HG03159 (cell line): Measurements from ENCODE around the gene SMKR1.
"Not testable (repeated sequence)": the region's sequence is repeated elsewhere in the genome, so short reads cannot be mapped to it uniquely, and the experiment has no call there.

Experiments
- ATAC-seq: cut with Tn5 transposase; IDR thresholded peaks from one replicate; pipeline ENCODE4 v1.9.1; 2021; ENCODE audit warnings: mild to moderate bottlenecking, moderate library complexity; ENCODE audit not compliant: unreplicated experiment

The SMKR1 gene

DNA sequence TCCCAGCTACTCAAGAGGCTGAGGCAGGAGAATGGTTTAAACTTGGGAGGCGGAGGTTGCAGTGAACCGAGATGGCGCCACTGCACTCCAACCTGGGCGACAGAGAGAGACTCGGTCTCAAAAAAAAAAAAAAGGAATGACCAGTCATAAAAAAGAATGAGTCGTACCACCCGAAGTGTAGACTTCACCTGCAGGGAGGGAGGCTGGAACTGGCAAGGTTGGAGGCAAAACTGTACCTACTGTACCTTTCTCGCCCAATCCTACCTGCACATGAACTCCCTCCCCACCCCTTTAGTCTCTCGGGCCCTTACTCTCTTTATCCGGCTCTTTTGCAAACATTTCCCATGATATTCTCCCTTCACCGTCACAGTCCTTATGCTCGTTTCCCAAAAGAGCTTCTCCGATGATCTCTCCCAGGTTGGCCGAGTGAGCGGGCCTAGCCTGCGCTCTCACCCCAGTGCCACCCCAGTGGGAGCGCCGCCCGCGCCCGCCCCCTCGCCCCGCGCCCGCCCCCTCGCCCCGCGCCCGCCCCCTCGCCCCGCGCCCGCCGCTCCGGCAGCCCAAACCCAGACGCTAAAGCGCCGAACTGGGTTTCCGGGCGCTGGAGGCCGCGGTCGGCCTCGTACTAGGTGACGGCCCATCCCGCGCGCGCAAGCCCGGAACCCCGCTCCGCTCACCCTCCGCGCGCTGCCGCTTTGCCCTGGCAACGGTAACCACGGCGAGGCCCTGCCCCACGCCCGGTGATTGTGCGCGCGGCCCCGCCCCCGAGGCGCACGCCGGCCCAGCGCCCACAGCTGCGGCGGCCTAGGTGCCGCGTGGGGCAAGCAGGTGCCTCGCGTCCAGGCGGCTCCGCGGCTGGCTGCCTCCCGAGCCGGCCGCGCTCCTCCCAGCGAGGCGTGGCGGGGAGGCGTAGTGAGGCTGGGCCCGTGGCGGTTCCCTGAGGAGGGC lies at the start of gene SMKR1:
TSS of gene SMKR1 (plus strand) at position 772 of the 948 bp plus-strand sequence. CDS start 294 bp downstream, outside the sequence.
- ATAC-seq = peak; percentile 82

DNA sequence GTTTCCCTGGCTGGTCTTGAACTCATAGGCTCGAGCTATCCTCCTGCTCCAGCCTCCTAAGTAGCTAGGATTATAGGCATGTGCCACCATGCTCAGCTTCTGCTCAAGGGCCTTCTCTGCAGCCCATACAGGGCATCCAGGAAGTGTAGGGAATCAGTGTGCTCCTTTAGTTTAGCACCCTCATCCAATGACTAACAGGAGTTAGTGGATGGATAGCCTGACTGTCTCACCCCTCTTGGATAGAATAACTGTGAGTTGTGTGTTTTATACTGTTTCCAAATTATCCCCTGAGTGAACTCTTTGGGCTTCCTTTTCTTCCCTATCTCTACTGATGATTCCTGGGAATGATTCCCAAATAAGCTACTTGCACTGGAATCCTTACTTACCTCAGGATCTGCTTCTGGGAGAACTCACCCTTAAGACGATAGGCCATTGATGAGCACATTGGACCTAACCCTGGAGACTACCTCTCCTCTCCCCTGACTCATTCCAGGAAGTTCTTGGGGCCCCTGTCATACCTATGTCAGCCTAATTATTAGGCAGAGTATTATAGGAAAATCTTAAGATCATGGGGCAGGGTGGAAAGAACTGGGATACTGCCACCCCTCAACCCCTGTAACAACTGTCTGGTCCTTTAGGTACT lies 49.6 kb upstream of the SMKR1 start:
- no peak for ATAC-seq

DNA sequence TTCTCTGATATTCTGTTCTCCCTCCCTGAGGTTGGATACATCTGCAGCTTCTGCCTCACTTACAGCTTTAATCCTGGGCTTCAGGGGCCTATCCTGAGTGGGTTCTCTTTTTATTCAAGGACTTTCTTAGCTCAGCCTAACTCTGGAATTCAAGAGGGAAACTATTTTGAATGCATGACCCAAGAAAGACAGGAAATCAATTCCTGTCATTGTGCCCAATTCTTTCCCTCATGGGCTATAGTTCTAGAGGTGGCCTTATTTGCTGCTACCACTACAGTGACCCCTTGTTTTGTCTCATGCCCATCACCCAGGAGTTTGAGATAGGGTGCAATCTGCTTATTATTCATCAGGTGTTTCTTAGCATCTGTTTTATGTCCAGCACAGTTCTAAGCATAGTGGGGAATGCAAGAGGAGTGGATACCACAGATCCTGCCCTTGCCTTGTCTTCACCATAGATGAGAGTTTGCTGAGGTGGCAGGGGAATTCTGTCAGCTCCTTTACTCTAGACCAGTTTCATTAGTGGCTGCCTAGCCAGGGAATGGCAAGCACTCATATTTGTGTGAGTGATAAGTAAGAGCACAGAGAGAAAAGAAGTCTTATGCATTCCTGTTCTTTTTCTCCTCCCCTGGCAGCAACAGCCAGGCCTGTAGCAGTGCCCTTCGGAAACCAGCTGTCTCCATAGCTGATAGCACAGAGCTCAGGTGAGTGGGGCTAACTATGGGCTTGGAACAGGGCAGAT lies 48.7 kb upstream of the SMKR1 start:
- no peak for ATAC-seq

DNA sequence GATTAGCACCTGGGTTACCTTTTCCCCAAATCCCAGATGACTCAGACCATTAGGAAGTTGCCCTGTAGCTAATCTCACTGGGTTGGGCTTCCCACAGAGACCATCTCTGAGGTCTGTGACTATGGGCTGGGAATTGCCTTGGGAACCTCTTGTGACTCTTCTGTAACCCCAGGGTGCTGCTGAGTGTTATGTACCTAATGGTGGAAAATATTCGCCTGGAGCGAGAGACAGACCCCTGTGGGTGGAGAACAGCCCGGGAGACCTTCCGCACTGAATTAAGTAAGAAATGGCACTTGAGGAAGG lies 48.1 kb upstream of the SMKR1 start:
- no peak for ATAC-seq

DNA sequence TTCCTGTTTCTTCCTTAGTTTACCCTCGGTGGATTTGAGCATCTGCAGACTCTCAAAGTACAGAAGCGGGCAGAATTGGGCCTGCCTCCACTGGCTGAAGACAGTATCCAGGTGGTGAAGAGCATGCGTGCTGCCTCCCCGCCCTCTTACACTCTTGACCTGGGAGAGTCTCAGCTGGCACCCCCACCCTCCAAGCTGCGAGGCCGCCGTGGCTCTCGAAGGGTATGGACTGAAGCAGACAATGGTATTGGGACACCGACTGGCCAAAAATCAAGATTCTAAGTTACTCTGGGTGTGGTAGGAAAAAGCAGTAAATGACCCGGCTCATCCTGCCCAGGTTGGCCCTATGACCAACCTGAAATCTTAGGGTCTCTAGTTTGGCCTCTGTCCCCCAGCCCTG lies 45.9 kb upstream of the SMKR1 start:
- ATAC-seq = no peak

DNA sequence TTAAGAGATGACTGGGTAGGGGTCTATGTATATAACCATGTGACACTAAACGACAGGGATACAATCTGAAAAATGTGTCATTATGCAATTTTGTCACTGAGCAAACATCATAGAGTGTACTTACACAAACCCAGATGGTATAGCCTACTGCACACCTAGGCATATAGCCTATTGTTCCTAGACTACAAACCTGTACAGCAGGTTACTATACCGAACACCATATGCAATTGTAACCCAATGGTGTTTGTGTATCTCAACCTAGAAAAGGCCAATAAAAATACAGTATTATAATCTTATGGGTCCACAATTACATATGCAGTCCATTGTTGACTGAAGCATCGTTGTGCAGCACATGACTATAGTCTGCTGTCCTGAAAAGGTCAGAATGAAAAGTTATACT lies 45.2 kb upstream of the SMKR1 start:
- ATAC-seq = no peak

DNA sequence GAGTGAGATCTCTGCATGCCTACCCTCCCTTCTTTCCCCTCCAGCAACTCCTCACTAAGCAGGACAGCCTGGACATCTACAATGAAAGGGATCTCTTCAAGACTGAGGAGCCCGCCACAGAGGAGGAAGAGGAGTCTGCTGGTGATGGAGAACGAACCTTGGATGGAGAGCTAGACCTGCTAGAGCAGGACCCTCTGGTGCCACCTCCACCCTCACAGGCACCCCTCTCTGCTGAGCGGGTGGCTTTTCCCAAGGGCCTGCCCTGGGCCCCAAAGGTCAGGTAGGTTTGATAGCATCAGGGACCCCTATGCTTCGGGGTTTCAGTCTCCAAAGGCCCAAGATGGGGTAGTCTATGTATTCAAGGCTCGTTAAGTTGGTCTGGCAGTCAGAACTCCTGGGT lies 44.2 kb upstream of the SMKR1 start:
- ATAC-seq = no peak

DNA sequence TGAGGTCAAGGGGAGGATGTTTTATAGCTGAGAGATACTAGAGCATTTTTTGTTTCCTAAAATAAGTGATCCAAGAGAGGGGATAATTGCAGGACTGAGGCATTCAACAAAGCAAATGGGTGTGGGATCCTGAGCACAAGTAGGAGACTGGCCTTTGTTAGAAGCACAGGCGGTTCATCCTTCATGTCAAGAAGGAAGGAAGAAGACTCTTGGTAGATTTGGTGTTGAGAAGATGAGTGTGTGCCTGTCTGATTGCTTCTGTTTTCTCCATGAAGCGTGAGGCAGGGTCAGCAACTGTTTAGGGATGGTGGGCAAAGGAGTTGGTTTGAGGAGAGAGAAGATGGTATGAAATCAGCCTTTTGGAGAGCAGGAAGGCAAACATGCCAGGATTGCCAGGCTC lies 40.5 kb upstream of the SMKR1 start:
- no peak for ATAC-seq

DNA sequence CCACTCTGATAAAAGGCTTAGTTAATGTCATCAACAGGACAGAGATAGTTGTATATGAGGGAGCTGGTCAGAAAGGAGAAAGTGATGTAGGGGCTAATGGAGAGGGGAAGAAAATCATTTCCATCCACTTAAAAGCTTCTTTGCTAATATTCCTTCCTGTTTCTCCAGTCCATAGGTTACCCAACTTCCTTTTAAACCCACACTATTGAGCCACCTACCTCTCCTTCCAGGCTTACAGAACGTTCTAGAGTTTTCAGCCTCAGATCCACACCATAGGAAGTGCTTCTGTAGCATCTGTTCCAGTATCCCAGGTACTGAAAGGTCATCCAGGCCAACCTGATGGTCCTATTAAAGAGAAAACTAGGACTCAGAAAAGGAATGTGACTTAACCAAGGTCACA lies 39.9 kb upstream of the SMKR1 start:
- ATAC-seq = no peak

DNA sequence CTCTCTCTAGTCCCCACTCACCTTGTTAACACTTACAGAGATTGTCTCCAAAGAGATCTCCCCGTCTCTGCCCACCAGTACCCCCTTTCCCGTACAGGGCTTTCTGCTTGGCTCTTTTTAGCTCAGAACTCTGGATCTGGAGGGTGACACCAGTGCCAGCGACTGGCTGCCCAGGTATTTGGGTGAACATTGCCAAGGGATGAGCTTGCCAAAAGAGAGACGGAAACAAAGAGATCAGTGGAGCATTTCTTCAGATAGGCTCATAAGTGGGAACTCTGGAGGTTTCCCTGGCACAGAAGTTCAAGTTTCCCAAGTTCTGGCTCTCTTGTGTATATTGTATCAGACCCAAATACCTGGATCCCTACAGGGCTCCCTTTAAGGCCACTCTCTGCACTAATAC lies 38.1 kb upstream of the SMKR1 start:
- ATAC-seq = no peak

DNA sequence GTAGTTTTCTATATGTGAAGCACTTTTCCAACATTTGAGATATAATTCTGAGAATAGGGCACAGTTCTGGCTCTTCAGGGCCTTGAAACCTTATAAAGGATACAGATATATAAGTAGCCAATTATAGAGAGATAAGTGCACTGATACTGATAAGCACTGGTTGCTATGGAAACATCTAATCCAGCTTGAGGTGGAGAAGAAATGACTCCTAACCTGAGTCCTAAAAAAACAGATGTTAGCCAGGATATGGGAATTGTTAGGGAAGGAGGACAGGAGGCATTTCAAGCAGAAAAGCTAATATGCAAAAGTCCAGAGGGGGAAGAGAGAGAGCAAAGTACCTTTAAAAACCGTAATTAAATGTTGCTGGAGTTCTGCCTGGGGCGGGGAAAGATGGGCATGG lies 37.3 kb upstream of the SMKR1 start:
- no peak for ATAC-seq

DNA sequence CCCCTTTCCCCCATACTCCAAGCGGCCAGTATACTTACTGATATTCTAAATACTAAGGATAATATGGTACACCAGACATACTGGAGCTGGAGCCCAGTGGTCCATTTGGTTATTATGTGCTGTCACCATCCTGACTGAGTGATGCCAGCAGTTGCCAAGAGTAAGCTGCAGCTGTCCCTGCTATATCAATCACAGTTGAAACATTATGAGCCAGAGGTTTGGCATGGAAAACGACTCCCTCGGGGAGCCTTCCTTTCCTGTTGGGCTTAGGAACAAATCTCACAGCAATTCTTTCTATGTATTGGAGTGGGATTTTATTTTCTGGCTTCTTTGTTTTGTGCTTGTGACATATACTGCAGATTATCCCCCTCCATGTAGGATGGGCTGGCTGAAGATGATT lies 35.5 kb upstream of the SMKR1 start:
- ATAC-seq = no peak

DNA sequence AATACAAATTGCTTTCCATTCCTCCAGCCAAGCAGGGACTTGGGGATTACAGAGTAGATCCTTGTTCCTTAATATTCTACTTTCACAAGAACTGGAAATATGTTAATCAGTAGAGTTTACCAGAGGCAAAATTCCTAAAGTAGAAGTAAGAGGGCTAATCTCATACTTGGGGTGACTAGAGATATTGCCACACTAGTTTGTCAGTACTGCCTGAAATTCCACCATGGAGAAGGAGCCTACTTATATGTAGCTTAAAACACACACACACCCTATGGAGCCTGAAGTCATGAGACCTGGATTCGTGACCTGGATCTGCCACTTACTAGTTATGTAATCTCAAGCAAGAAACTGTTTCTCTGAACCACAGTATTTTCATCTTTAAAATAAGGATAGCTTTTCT lies 34.2 kb upstream of the SMKR1 start:
- no peak for ATAC-seq

DNA sequence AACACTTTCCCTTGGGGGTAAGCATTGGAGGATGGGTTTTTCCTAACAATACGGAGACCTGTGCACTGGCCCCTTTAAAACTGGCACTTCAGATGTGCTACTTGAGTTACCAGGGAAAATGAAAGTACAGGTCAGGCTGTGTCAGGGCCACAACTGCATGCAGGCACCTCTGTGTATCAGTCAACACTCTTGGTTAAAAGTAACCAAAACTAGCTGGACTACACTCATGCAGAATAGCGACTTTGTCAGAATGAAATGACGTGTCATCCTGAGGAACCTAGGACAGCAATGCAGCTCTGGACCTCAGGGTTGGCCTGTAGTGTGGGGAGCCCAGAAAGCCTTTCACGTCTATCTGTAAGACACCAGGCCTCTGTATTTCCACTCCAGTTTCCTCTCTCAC lies 33.8 kb upstream of the SMKR1 start:
- no peak for ATAC-seq

DNA sequence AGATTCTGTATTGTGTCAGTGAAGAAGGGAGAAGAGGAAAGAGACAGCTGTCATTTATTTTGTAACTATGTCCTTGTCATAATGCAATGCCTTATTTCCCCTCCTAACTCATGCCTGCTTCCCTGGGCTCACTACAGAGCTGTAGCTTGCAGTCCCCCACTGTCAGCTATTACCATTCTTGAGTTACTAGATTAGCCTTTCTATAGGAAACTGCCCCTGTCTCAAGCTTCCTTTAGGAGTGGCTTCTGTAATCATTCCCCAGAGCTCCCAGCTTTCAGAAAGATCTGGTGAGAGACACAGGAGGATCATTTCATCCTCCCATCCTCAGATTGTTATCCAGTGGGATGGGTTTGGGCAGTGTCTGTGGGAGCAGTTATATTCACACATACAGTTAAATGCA lies 32.4 kb upstream of the SMKR1 start:
- ATAC-seq = no peak

DNA sequence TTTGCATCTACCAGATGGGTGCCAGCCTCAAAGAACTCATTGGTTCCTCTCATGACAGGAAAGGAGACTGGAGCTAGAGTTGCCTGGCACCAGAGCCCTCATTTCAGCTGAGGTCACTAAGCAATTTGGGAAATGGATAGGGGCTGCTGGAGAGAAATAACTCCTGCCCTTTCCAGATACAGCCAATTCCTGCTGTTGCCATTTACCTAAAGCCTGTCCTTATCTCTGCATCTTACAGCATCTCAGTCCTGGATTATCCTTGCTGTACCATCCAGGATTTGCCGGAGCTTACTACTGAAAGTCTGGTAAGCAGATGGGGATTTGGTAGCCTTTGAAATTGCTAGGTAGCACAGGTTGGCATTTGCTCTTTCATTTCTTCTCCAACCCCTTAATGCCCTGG lies 31.9 kb upstream of the SMKR1 start:
- ATAC-seq = no peak

DNA sequence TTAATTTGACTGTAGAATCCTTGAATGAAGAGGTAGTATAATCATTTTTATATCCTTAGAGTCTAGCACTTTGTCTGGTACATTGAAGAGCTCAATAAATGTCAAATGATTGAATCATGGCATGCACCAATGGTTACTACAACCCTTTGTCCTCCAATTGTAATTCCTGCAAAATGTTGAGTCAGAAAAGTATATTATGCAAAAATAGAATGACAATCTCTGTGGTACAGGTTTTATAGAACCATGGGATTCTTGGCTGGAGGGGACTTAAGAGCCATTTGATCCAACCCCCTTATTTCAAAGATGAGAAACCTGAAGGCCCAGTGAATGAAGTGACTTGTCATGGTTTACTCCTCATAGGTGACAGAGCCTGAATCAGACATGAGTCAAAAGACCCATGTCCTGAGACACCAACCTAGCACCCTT lies 30.9 kb upstream of the SMKR1 start:
- no peak for ATAC-seq

DNA sequence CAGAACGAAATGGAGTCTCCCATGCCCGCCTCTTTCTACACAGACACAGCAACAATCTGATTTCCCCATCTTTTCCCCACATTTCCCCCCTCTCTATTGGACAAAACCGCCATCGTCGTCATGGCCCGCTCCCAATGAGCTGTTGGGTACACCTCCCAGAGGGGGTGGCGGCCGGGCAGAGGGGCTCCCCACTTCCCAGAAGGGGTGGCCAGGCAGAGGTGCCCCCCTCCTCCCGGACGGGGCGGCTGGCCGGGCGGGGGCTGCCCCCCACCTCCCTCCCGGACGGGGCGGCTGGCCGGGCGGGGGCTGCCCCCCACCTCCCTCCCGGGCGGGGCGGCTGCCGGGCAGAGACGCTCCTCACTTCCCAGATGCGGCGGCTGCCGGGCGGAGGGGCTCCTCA lies 26.4 kb upstream of the SMKR1 start:
- not testable (repeated sequence) for ATAC-seq

DNA sequence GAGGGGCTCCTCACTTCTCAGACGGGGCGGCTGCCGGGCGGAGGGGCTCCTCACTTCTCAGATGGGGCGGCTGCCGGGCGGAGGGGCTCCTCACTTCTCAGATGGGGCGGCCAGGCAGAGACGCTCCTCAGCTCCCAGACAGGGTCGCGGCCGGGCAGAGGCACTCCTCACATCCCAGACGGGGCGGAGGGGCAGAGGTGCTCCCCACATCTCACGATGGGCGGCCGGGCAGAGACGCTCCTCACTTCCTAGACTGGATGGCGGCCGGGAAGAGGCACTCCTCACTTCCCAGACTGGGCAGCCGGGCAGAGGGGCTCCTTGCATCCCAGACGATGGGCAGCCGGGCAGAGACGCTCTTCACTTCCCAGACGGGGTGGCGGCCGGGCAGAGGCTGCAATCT lies 25.9 kb upstream of the SMKR1 start:
- ATAC-seq = not testable (repeated sequence)

DNA sequence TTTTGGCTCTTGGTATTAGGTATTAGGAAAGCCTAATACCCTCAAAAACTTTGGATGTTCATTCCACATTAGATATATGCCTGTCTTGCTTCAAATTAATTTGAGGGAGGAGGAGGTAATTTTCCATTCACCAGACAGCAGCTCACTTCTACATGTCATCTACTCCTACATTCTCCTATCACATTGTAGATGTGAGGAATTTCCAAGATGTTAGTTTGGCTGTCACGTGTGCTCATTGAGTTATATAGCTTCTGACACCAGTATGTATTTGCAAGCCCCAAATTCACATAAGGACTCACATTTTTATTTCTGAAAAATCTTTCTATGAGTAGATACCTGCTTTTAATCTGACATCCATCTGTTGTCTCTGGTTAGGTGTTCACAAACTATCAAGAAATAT lies 22.5 kb upstream of the SMKR1 start:
- ATAC-seq = no peak

DNA sequence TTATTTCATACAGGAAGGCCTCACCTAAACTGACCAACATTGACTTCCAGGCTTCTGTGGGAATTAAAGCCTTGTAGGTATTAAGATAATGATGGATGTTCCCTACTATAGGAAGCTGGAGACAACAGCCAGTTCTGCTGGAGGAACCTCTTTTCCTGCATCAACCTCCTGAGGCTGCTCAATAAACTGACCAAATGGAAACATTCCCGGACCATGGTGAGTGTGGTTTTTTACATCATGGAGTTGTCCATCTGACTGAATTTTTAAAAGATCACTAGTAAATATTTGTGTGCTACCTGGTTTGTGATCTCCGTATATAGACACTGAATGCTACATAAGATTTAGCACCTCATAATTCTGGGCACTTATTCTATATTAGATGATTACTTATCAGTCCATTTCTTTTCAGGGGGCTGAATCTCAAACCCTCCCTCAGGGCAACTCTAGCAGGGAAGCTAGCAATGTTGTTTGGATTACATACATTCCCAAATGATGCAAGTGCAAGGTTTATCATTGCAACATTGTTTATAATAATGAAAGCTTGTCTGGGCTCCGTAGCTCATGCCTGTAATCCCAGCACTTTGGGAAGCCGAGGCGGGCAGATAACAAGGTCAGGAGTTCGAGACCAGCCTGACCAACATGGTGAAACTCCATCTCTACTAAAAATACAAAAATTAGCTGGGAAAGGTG lies 21.5 kb upstream of the SMKR1 start:
- ATAC-seq = no peak
